HepG2 (cell line): ENCODE measurements around the gene ACTR1A. TPM values are rescaled to one million over a fixed set of nuclear protein-coding genes. Genes with fewer than 3 reads are reported as not detected.
A peak's percentile ranks its signal among the peaks of the same experiment; 100 is the strongest.

ENCODE experiments used
- ATAC-seq: fragments of 200-7000 bp; cut with Tn5 transposase; 3 replicates; pipeline ENCODE4 v1.9.1; 2020; ENCODE audit warnings: mild to moderate bottlenecking, moderate library complexity
- BruUV-seq: library from RNA; stranded (reverse); fragments of 400-500 nt; replicated peaks from 2 replicates; lab custom pipeline; 2021; lab: Mats Ljungman, UMichigan
- CTCF ChIA-PET: fragments of 300-600 bp; formaldehyde crosslinking; extraction: SDS; loops from one replicate; lab custom pipeline; 2021; ENCODE audit warnings: low total read pairs, inconsistent platforms, low intra/inter-chr PET ratio; lab: Yijun Ruan, JAX
- POLR2A ChIA-PET: fragments of 350-600 bp; sonication (Branson Sonifier 250); formaldehyde crosslinking; loops from one replicate; lab custom pipeline; 2020; ENCODE audit warnings: antibody characterized with exemption, inconsistent platforms; lab: Yijun Ruan, JAX
- DNase-seq: peaks from one replicate; pipeline ENCODE4 v3.0.0-alpha.2; 2015; ENCODE audit warnings: low spot score
- FAIRE-seq: peaks from 3 replicates; lab custom pipeline; 2011; peaks lifted over from hg19 to GRCh38; lab: Jason Lieb, UNC
- H2AFZ ChIP-seq: one replicate; pipeline ENCODE4 v1.6.1; 2011; ENCODE audit warnings: low read length, inconsistent platforms
- H3K27ac ChIP-seq: fragments of 300-600 bp; 3 replicates; pipeline ENCODE4 v1.8.0; 2011; ENCODE audit warnings: mixed run types, mild to moderate bottlenecking, mixed read lengths, low read length, inconsistent platforms; ENCODE audit not compliant: insufficient read depth; ENCODE audit errors: extremely low read length
- H3K27me3 ChIP-seq, 2 experiments: fragments of 200-600 bp in 1 of 2; 2 replicates in 1 of 2; 3 replicates in 1 of 2; pipeline versions ENCODE4 v1.6.0 to v1.8.0; 2011; ENCODE audit warnings: low read length in 2 of 2, mild to moderate bottlenecking in 2 of 2, moderate library complexity in 2 of 2, inconsistent platforms in 1 of 2; ENCODE audit not compliant: insufficient read depth in 2 of 2, control insufficient read depth in 1 of 2
- H3K36me3 ChIP-seq, 2 experiments: fragments of 200-600 bp in 1 of 2; replicated peaks in 1 of 2; 2 replicates in 1 of 2; 3 replicates in 1 of 2; pipeline versions ENCODE4 v1.5.1 to v1.8.0; 2011; ENCODE audit warnings: low read length in 2 of 2, inconsistent platforms in 1 of 2; ENCODE audit not compliant: insufficient read depth in 2 of 2, control insufficient read depth in 1 of 2
- H3K4me1 ChIP-seq: 2 replicates; pipeline ENCODE4 v1.5.1; 2012; ENCODE audit warnings: low read length, inconsistent platforms; ENCODE audit not compliant: insufficient read depth
- H3K4me2 ChIP-seq: 2 replicates; pipeline ENCODE4 v1.6.0; 2011; ENCODE audit warnings: low read depth, low read length, inconsistent platforms
- H3K4me3 ChIP-seq, 3 experiments: fragments of 200-600 bp in 1 of 3; sonication (generic), shearing (Covaris generic) in 1 of 3; replicated peaks in 1 of 3; 2 replicates each; pipeline ENCODE4 v1.5.1; 2011 to 2016; ENCODE audit warnings: low read length in 3 of 3, inconsistent platforms in 2 of 3, low read depth in 2 of 3, mild to moderate bottlenecking in 2 of 3, control low read depth in 1 of 3, mixed read lengths in 1 of 3; ENCODE audit not compliant: insufficient read depth in 1 of 3
- H3K79me2 ChIP-seq: one replicate; pipeline ENCODE4 v1.6.1; 2011; ENCODE audit warnings: low read length, inconsistent platforms; ENCODE audit not compliant: insufficient read depth
- H3K9ac ChIP-seq: 2 replicates; pipeline ENCODE4 v1.6.0; 2011; ENCODE audit warnings: mild to moderate bottlenecking, low read depth, low read length, inconsistent platforms; ENCODE audit not compliant: insufficient read depth
- H3K9me3 ChIP-seq: 2 replicates; pipeline ENCODE4 v1.5.1; 2012; ENCODE audit warnings: mild to moderate bottlenecking, low read length
- H4K20me1 ChIP-seq: 2 replicates; pipeline ENCODE4 v1.6.0; 2011; ENCODE audit warnings: inconsistent platforms, mild to moderate bottlenecking, low read length, moderate library complexity; ENCODE audit not compliant: insufficient read depth
- ARNT2 ChIP-seq: sonication (generic); formaldehyde crosslinking; IDR thresholded peaks from 2 replicates; pipeline ENCODE4 v1.8.0; 2022; ENCODE audit warnings: mild to moderate bottlenecking, low read depth, missing genetic modification reagents, moderate library complexity
- ATF2 ChIP-seq: sonication (generic); formaldehyde crosslinking; IDR thresholded peaks from 2 replicates; pipeline ENCODE4 v1.4.0; 2020; ENCODE audit warnings: missing genetic modification reagents
- DRAP1 ChIP-seq: IDR thresholded peaks from 2 replicates; pipeline ENCODE4 v1.6.1; 2016; ENCODE audit warnings: missing genetic modification reagents, missing compliant biosample characterization
- FOXA3 ChIP-seq: IDR thresholded peaks from 2 replicates; pipeline ENCODE4 v1.6.1; 2016; ENCODE audit warnings: missing genetic modification reagents, missing compliant biosample characterization
- GMEB1 ChIP-seq: sonication (generic); formaldehyde crosslinking; IDR thresholded peaks from 2 replicates; pipeline ENCODE4 v1.5.1; 2020; ENCODE audit warnings: missing genetic modification reagents, mild to moderate bottlenecking, borderline replicate concordance
- NFATC3 ChIP-seq: sonication (generic); formaldehyde crosslinking; IDR thresholded peaks from 2 replicates; pipeline ENCODE4 v1.5.1; 2020; ENCODE audit warnings: mild to moderate bottlenecking, missing genetic modification reagents
- SALL2 ChIP-seq: sonication (generic); formaldehyde crosslinking; IDR thresholded peaks from 2 replicates; pipeline ENCODE4 v1.8.1; 2023; ENCODE audit warnings: mild to moderate bottlenecking, missing genetic modification reagents, inconsistent platforms
- SMAD3 ChIP-seq: sonication (generic); formaldehyde crosslinking; IDR thresholded peaks from 2 replicates; pipeline ENCODE4 v1.4.0; 2020; ENCODE audit warnings: missing genetic modification reagents
- THAP11 ChIP-seq: IDR thresholded peaks from 2 replicates; pipeline ENCODE4 v1.6.1; 2016; ENCODE audit warnings: missing biosample characterization, missing genetic modification reagents
- ZBTB34 ChIP-seq: sonication (generic); formaldehyde crosslinking; IDR thresholded peaks from 2 replicates; pipeline ENCODE4 v1.8.0; 2022; ENCODE audit warnings: mild to moderate bottlenecking, missing genetic modification reagents
- ZNF143 ChIP-seq: sonication (generic); formaldehyde crosslinking; IDR thresholded peaks from 2 replicates; pipeline ENCODE4 v1.4.0; 2020; ENCODE audit warnings: missing genetic modification reagents
- ZNF274 ChIP-seq: sonication (generic); formaldehyde crosslinking; IDR thresholded peaks from 2 replicates; pipeline ENCODE4 v1.5.1; 2020; ENCODE audit warnings: mild to moderate bottlenecking, missing genetic modification reagents
- ZNF331 ChIP-seq: sonication (generic); formaldehyde crosslinking; IDR thresholded peaks from 2 replicates; pipeline ENCODE4 v1.4.0; 2020; ENCODE audit warnings: missing genetic modification reagents
- ZNF580 ChIP-seq: IDR thresholded peaks from 2 replicates; pipeline ENCODE4 v1.6.1; 2016; ENCODE audit warnings: low read depth, borderline replicate concordance
- ZNF740 ChIP-seq: sonication (generic); formaldehyde crosslinking; IDR thresholded peaks from 2 replicates; pipeline ENCODE4 v1.4.0; 2020; ENCODE audit warnings: missing genetic modification reagents
- ZNF772 ChIP-seq: sonication (generic); formaldehyde crosslinking; IDR thresholded peaks from 2 replicates; pipeline ENCODE4 v1.5.0; 2020; ENCODE audit warnings: mild to moderate bottlenecking, missing genetic modification reagents
- WGBS: methylation state at CpG from one replicate; pipeline ENCODE4 v1.1.6; 2017; ENCODE audit warnings: low lambda C conversion rate; 5-methylcytosine and 5-hydroxymethylcytosine counted together
- in situ Hi-C: cut with HindIII; loops from 2 replicates; pipeline ENCODE4 v1.10.0; 2017; ENCODE audit warnings: low pct_unique_long_range_greater_than_20kb; ENCODE audit not compliant: extremely low pct_ligation_motif_present
- intact Hi-C: fragments of 100-400 bp; cut with micrococcal nuclease; formaldehyde crosslinking; loops from one replicate; pipeline ENCODE4 v1.10.0; 2022; ENCODE audit not compliant: unreplicated experiment
- polyA plus RNA-seq, 8 experiments: library from polyadenylated mRNA; depleted of rRNA in 3 of 8; stranded (reverse) in 7 of 8; unstranded in 1 of 8; fragments of >200 nt; fragmentation: Illumina TruSeq in 4 of 8; extraction: Trizol in 4 of 8; gene quantifications; 2 replicates each; pipeline versions ENCODE4 v1.2.1 to v1.2.3, GENCODE V29; 2011 to 2016; ENCODE audit warnings: low read depth in 4 of 8, missing spikeins in 1 of 8, mixed read lengths in 1 of 8; ENCODE audit not compliant: insufficient read depth in 1 of 8
- total RNA-seq, 5 experiments: library from RNA; depleted of rRNA; stranded (reverse); fragments of >200 nt; fragmentation: Illumina TruSeq; extraction: Trizol; gene quantifications; 2 replicates each; pipeline ENCODE4 v1.2.3, GENCODE V29; 2016; ENCODE audit warnings: low read depth in 1 of 5

Gene ACTR1A
- total and polyA plus RNA-seq, 2 of the 13 experiments (the other 11 are each of a cell fraction or from before 2014, with no cell fraction given): 59.6 to 62.8 TPM

GRCh38 chr10:102503264-102504178 is 1.0 kb upstream of the ACTR1A start, which contains the start of gene SUFU:
SUFU (plus strand) TSS chr10:102503972; CDS start chr10:102504153, 181 bp downstream.
- Histone ChIP-seq H3K9ac (peak within 1 kb of the TSS; percentile 92), H3K79me2 (peaks cover 58% of the 10 kb centered on the region), H3K9me3 (no peaks in the 10 kb centered on the region), H2AFZ (peak within 1 kb of the TSS; percentile 73), H3K36me3 (peaks cover under 1 to 2% of the 10 kb centered on the region in 2 experiments; a peak in 2 of 5 replicates), H3K4me1 (peaks cover 50% of the 10 kb centered on the region), H4K20me1 (peaks cover 3% of the 10 kb centered on the region; the same call in 1 of the 2 replicates), H3K4me2 (peak within 1 kb of the TSS; percentile 90), H3K27ac (peak within 1 kb of the TSS; percentile 75), H3K4me3 (peak within 1 kb of the TSS; percentile 92 to 97 (median 96)), H3K27me3 (no peaks in the 10 kb centered on the region; a peak in 1 of 5 replicates)
- ATAC-seq (peak; percentile 72), FAIRE-seq (peak; percentile 91), DNase-seq (peak; percentile 98)
- WGBS: under 1% methylated on average over 22 of the region's 44 CpGs
- intact Hi-C loops: loop anchor here (2.0 to 10.0 kb wide), 5 partner anchors 79 to 689 kb away; partner anchors contain the start of gene OGA
- CTCF ChIA-PET: interaction anchor here (0.8 to 2.1 kb wide), 3 partner anchors 80 to 141 kb away, joined by 3 to 9 read pairs (median 5); partner anchors contain the start of gene TRIM8
- in situ Hi-C loops: loop anchor here (5.0 kb wide), 1 partner anchor 79 kb away; no protein-coding TSS in a partner anchor
- BruUV-seq: no TSS peak
- POLR2A ChIA-PET: interaction anchor here (0.6 to 3.3 kb wide), 21 partner anchors 21 to 166 kb away, joined by 3 to 22 read pairs (median 4); partner anchors contain the start of genes C10orf95 and CUEDC2
- TF ChIP-seq ZNF331 (CRISPR knock-in tag) (peak; percentile 56; the same call in 1 of the 2 replicates), ZNF274 (CRISPR knock-in tag) (no peak), ZBTB34 (CRISPR knock-in tag) (no peak), ATF2 (CRISPR knock-in tag) (peak; percentile 51; the same call in 1 of the 2 replicates), FOXA3 (peak; percentile 64), SALL2 (0 out of 2 replicates have a peak, but pooled peaks have one; percentile 35), ZNF740 (peak; percentile 19; the same call in 1 of the 2 replicates), THAP11 (peak; percentile 94), SMAD3 (CRISPR knock-in tag) (0 out of 2 replicates have a peak, but pooled peaks have one; percentile 21), ARNT2 (peak; percentile 71; the same call in 1 of the 2 replicates), ZNF772 (CRISPR knock-in tag) (0 out of 2 replicates have a peak, but pooled peaks have one; percentile 44), NFATC3 (no peak), ZNF143 (CRISPR knock-in tag) (peak; percentile 74), DRAP1 (CRISPR knock-in tag) (peak; percentile 83), GMEB1 (CRISPR knock-in tag) (peak; percentile 35; the same call in 1 of the 2 replicates), ZNF580 (CRISPR knock-in tag) (0 out of 2 replicates have a peak, but pooled peaks have one; percentile 59)
